Bone marrow (tissue), 2 donors: Measurements from ENCODE around the gene NOL9.
"Not testable (repeated sequence)": the region's sequence is repeated elsewhere in the genome, so short reads cannot be mapped to it uniquely, and the experiment has no call there.

Source experiments
- DNase-seq, 2 donors: peaks; one replicate each; lab custom pipeline; 2025; lab: John Stamatoyannopoulos, UW

The NOL9 gene

GRCh38 chr1:6502000-6502891 lies 52.1 kb downstream of the NOL9 start:
- DNase-seq: no peak

DNA sequence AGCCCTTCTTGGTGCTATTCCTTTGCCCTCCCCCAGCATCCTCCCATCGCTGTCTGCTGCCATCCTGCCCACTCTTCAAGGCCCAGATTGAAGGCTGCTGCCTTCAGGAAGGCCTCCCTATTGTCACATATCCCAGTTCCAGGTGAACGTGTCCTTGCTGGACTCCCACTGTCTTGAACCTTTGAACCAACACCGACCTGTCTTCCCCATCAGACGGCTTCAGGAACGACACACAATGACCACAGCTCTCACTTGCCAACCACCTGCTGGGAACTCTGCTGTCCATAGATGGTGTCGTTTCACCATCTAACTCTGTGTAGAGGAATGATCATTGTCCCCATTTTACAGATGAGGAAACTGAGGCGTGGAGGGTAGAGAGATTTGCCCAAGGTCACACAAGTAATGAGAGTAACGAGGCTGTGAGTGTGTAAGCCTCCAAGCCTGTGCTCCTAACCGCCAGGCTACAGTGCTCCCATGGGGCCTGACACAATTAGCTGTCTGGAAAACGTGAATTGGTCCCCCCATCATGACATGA lies 53.0 kb downstream of the NOL9 start:
- no peak for DNase-seq

DNA sequence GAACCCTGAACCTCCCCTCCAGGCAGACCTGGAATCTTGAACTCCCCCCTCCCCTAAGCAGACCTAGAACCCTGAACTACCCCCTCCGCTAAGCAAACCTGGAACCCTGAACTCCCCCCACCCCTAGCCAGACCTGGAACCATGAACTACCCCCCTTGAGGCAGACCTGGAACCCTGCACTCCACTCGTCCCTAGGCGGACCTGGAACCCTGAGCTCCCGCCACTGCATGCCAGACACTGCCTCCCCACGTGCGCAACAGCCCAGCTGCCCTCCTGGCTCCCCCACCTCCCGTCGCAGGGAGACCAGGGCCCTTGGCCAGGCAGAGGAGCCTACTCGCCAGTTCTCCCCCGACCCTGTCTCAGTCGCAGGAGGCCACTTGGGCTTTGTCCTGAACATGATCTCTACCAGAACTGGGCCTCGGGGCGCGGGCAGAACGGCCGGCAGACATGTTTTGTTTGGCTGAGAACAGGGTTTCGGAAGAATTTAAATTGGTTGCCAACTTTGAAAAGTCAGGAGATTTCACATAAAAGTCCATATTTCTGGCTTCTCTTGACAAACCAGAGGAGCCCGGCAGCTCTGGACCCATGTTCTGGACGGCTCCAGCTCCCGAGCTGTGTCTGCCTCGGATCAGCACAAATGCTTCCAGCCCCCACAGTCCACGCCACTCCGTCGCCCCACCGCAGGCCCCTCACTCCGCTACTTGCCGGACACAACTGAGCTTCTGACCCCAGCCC lies 53.6 kb downstream of the NOL9 start:
- DNase-seq: no peak

GRCh38 chr1:6499296-6499695 lies 55.0 kb downstream of the NOL9 start:
- no peak for DNase-seq

- DNase-seq: no peak
These were observed 55.7 kb downstream of the NOL9 start for GRCh38 chr1:6498576-6499111.

DNA sequence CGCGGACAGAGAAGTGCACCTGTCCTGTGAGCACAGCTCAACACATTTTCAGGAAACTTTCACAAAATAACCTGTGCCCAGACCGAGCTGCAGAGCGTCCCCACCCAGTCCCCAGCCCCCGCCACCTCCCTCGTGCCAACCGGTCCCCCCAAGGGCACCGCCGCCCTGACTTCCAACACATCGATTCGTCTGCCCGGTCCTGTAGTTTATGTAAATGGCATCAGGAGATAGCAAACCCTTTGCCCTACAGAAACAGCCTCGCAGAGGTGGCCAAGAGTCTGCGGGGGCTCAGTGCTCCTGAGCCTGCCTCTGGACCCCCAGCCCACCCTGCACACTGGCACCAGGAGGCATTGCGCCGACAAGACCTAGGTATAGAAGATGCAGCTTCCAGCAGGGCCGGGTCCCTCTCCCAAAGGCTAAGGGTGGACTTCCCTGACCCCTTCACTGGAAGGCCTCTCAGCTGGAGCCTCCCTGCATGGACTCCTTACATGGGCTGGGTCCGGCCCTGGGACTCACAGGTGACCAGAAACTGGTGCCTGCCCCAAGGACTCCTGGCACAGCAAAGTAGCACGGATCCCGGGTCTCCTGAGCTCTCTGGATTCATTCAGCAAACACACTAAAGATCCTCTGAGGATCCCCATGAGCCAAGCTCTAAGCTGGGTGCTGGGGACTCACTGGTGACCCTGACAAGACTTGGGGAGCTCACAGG lies 56.3 kb downstream of the NOL9 start:
- DNase-seq: no peak

- no peak for DNase-seq
These were observed 57.0 kb downstream of the NOL9 start for GRCh38 chr1:6497215-6497866.

GRCh38 chr1:6496890-6497214 lies 57.5 kb downstream of the NOL9 start:
- no peak for DNase-seq

- DNase-seq: no peak
These were observed 58.0 kb downstream of the NOL9 start for GRCh38 chr1:6496365-6496721.

DNA sequence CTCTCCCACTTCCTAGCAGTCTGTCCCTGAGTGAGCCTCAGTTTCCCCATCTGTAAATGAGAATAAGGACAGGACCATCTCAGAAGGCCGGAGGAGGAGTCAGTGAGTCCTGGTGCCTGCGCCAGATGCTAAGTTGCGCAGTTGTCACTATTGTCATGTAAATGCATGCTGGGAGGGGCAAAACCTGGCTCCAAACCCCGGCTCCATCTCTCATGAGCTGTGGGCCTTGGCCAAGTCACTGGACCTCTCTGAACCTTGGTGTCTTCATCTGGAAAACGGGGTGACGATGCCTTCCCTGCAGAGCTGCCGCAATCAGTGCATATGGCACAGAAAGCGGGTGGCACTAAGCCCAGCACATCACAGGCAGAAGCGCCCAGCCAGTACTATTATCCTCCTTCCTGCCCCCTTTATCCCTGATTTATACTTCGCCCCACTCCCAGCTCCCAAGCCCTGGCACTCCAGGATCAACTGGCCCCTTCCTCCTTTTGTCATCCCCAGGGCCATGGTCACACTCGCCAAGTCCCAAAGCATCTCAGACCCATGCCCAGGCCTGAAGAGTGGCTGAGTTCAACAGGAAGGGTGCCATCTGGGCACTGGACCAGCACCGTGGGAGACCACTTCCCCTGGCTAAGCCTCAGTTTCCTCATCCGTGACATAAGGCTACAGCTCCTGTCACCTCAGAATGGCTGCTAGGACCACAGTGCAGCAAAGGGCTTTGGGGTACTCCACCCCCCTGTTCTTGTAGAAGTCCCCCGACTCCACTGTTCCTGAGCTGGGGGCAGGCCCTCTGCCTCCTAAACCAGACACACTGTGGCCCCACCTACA lies 58.6 kb downstream of the NOL9 start:
- no peak for DNase-seq

GRCh38 chr1:6495041-6495441 lies 59.3 kb downstream of the NOL9 start:
- DNase-seq: no peak

DNA sequence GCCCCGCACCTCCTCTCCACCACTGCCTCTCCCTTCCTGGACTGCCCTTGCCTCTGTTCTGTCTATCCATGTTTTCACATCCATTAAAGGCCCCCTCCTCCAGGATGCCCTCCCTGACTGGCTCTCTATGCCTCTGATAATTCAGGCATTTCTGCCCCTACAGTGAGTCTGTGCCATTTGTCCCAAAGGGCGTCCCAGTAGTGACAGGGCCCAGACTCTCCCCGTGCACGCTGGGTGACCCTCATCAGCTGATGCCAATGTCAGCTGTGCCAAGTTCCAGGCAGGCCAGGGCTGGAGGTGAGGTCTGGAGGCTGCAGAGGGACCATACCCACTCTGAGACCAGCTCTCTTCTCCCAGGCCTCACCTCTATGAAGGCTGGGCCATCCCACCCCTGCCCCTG lies 59.7 kb downstream of the NOL9 start:
- DNase-seq: no peak

DNA sequence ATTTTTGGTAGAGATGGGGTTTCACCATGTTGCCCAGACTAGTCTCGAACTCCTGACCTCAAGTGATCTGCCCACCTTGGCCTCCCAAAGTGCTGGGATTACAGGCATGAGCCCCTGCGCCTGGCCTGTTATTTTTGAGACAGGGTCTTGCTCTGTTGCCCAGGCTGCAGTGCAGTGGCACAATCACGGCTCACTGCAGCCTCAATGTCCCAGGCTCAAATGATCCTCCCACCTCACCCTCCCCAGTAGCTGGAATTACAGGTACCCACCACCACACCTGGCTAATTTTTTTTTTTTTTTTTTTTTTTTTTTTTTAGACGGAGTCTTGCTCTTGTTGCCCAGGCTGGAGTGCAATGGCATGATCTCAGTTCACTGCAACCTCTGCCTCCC lies 60.5 kb downstream of the NOL9 start:
- not testable (repeated sequence) for DNase-seq

DNA sequence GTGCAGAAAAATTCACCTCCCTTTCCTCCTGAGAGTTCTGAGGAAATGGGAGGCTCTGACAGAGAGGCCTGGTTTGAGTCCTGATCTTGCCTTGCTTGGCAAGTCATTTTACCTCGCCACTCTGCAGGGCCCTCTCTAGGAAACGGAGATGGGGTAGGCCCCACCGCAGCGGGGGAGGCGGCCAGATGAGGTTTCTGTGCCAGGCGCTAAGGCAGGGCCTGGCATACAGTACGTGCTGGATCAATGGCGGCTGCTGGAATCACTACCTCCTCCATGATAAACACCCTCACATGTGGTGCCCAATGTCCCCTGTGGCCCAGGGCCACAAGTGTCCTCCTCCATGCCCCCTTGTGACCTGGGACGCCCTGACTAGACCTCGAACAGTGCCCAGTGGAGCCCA lies 62.3 kb downstream of the NOL9 start:
- DNase-seq: no peak

- DNase-seq: no peak
These were observed 62.8 kb downstream of the NOL9 start, which contains the start of gene PLEKHG5 for GRCh38 chr1:6491480-6491962. Gene PLEKHG5, minus strand, starts transcription at chr1:6491667. Its CDS starts 14,096 bp downstream, at chr1:6477571.

DNA sequence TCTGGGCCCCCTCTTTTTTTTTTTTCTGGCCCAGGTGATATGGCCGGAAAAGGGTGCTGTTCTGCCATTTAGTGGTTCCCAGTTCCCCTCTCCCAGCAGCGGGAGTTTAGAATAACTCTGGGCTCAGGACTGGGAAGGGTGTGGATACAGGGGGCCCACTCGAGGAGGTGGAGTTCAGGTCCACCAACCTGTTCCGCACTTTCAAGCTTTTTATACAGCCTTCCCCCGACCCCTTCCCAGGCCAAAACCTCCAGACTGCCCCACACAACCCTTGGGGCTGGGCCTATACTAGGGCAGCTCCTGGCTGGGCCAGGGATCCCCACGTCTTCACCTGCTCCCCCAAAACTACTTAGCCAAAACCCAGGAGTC lies 63.2 kb downstream of the NOL9 start:
- no peak for DNase-seq

GRCh38 chr1:6490181-6491080 lies 63.9 kb downstream of the NOL9 start:
- DNase-seq: no peak

GRCh38 chr1:6489799-6490180 lies 64.5 kb downstream of the NOL9 start:
- peak; percentile 8 to 44 for DNase-seq

- no peak for DNase-seq
These were observed 64.9 kb downstream of the NOL9 start for GRCh38 chr1:6489383-6489765.
